CD4-positive, alpha-beta memory T cell (primary cell): ENCODE measurements around the gene SPEF2. TPM values are rescaled to one million over a fixed set of nuclear protein-coding genes. Genes with fewer than 3 reads are reported as not detected.
A peak's percentile ranks its signal among the peaks of the same experiment; 100 is the strongest.

Experiments used
- CTCF ChIA-PET: fragments of 350-600 bp; sonication (Branson Sonifier 250); formaldehyde crosslinking; loops from one replicate; lab custom pipeline; 2021; ENCODE audit warnings: inconsistent platforms; ENCODE audit not compliant: partially characterized antibody; lab: Charles Lee
- POLR2A ChIA-PET: fragments of 350-600 bp; sonication (Branson Sonifier 250); formaldehyde crosslinking; loops from one replicate; lab custom pipeline; 2021; ENCODE audit not compliant: partially characterized antibody; lab: Charles Lee
- DNase-seq, 5 donors: peaks; one replicate each; pipeline versions ENCODE4 v3.0.0 to v3.0.0-alpha.2; 2020 to 2022; ENCODE audit warnings: mixed read lengths in 1 of 5
- H3K27ac ChIP-seq: one replicate; pipeline ENCODE4 v1.7.0; 2013; ENCODE audit warnings: low read depth, low read length
- H3K27me3 ChIP-seq: 2 replicates; pipeline ENCODE4 v1.7.0; 2013; ENCODE audit warnings: mild to moderate bottlenecking, low read length, moderate library complexity; ENCODE audit not compliant: insufficient read depth
- H3K36me3 ChIP-seq: 2 replicates; pipeline ENCODE4 v1.7.0; 2013; ENCODE audit warnings: mild to moderate bottlenecking, low read length, moderate library complexity; ENCODE audit not compliant: insufficient read depth
- H3K4me1 ChIP-seq: 2 replicates; pipeline ENCODE4 v1.7.0; 2013; ENCODE audit warnings: mild to moderate bottlenecking, low read length, moderate library complexity; ENCODE audit not compliant: insufficient read depth
- H3K4me3 ChIP-seq, 2 donors: one replicate each; pipeline ENCODE4 v1.7.0; 2013; ENCODE audit warnings: low read length in 2 of 2, mild to moderate bottlenecking in 1 of 2
- H3K9me3 ChIP-seq, 2 donors: one replicate each; pipeline ENCODE4 v1.7.0; 2013; ENCODE audit warnings: low read length in 2 of 2, control low read depth in 1 of 2; ENCODE audit not compliant: control insufficient read depth in 1 of 2
- H3K27ac Mint-ChIP-seq, 7 donors: one replicate each; pipeline ENCODE4 v1.8.0; 2020 to 2021; ENCODE audit warnings: mixed read lengths in 7 of 7, mild to moderate bottlenecking in 6 of 7, inconsistent platforms in 3 of 7, moderate library complexity in 3 of 7
- H3K27me3 Mint-ChIP-seq, 2 donors: one replicate each; pipeline ENCODE4 v1.8.0; 2020 to 2021; ENCODE audit warnings: mixed read lengths in 2 of 2
- H3K36me3 Mint-ChIP-seq, 2 donors: one replicate each; pipeline ENCODE4 v1.8.0; 2020 to 2021; ENCODE audit warnings: mixed read lengths in 2 of 2, inconsistent platforms in 1 of 2, mild to moderate bottlenecking in 1 of 2
- H3K4me1 Mint-ChIP-seq, 4 donors: one replicate each; pipeline ENCODE4 v1.8.0; 2020 to 2021; ENCODE audit warnings: mixed read lengths in 4 of 4, mild to moderate bottlenecking in 1 of 4
- H3K4me3 Mint-ChIP-seq, 8 donors: one replicate each; pipeline ENCODE4 v1.8.0; 2020 to 2021; ENCODE audit warnings: mixed read lengths in 8 of 8, mild to moderate bottlenecking in 7 of 8, moderate library complexity in 6 of 8, inconsistent platforms in 3 of 8
- H3K9me3 Mint-ChIP-seq, 8 donors: one replicate each; pipeline ENCODE4 v1.8.0; 2020 to 2021; ENCODE audit warnings: mixed read lengths in 8 of 8, mild to moderate bottlenecking in 5 of 8, inconsistent platforms in 3 of 8, moderate library complexity in 1 of 8
- intact Hi-C: fragments of 100-400 bp; cut with micrococcal nuclease; formaldehyde crosslinking; loops from one replicate; pipeline ENCODE4 v1.15.1; 2023
- polyA plus RNA-seq, 2 donors: library from polyadenylated mRNA; unstranded; fragments of 300-500 nt; fragmentation: Illumina TruSeq; gene quantifications; one replicate each; pipeline ENCODE4 v1.2.3, GENCODE V29; 2021
- total RNA-seq, 2 experiments: library from RNA; stranded (reverse); gene quantifications; one replicate each; pipeline ENCODE4 v1.2.3, GENCODE V29; 2021

Gene SPEF2
- total and polyA plus RNA-seq, 4 experiments from 2014 or later: 4.0 to 15.4 (median 10.2) TPM

DNA sequence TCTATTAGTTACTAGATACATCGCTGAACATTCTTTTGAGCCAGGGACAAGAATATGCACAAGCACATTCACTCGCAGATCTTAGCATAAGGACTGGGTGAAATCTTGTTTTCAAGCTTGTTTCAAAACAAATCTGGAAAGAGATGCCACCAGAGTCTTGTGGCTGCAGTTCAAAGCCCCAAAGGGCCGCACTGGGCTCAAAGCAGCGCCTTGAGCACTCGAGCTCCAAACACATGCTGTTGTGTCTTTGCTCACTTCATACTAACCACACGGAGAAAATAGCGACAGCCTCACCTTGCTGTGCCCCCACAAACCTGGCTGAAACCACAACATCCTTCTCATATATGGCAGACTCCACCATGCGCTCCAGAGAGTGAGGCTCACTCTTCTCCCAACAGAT lies 204.8 kb downstream of the SPEF2 start:
- Mint-ChIP-seq H3K27me3 (no peaks in the 10 kb centered on the region), H3K9me3 (no peaks in the 10 kb centered on the region), H3K4me3 (peak overlapping the region; percentile 27 to 95 (median 72)), H3K27ac (peak overlapping the region; percentile 74 to 98 (median 92)), H3K4me1 (peaks cover 77 to 91% (median 84%) of the 10 kb centered on the region in 4 donors), H3K36me3 (peaks cover 2 to 4% of the 10 kb centered on the region in 2 donors)
- intact Hi-C loops: loop anchor here (1.0 kb wide), 1 partner anchor 8 kb away; no protein-coding TSS in a partner anchor
- peak; percentile 59 to 70 (median 66) for DNase-seq
- Histone ChIP-seq H3K4me3 (peak overlapping the region in 1 of 2 donors; percentile 11), H3K36me3 (no peaks in the 10 kb centered on the region), H3K4me1 (peaks cover 99% of the 10 kb centered on the region), H3K9me3 (no peaks in the 10 kb centered on the region), H3K27me3 (no peaks in the 10 kb centered on the region), H3K27ac (peak overlapping the region; percentile 46)
- ChIA-PET CTCF (interaction anchor here (0.8 to 16.4 kb wide), 17 partner anchors 8 to 206 kb away, joined by 3 to 325 read pairs (median 10); partner anchors contain the start of gene IL7R), POLR2A (interaction anchor here (0.9 to 24.8 kb wide), 25 partner anchors 6 to 171 kb away, joined by 3 to 2275 read pairs (median 8); partner anchors contain the start of gene IL7R)

DNA sequence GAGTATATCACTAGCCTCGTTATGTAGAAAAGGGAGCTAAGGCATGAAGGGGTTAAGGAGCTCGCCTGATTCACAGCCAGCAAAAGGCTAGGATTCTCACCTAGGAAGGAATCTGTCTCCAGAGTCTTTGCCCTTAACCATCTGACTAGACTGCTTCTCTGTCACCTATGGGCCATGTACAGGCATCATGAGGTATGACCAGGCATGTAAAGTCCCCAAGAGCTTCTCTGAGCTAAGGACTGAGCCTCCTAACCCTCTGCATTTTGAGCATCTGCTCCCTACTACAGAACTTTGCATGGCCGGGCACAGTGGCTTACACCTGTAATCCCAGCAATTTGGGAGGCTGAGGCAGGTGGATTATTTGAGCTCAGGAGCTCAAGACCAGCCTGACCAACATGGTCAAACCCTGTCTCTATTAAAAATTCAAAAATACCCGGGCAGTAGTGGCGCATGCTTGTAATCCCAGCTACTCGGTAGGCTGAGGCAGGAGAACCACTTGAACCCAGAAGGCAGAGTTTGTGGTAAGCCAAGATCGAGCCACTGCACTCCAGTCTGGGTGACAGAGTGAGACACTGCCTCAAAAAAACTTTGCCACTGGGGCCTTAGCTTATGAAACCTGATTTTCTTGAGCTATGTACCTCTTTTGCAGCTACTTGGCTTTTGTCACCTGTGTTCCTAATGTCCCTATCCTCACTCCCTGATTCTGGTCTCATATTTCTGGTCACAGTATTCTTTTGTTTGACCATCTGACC lies 205.9 kb downstream of the SPEF2 start:
- Mint-ChIP-seq H3K27me3 (no peaks in the 10 kb centered on the region), H3K36me3 (peaks cover 2 to 4% of the 10 kb centered on the region in 2 donors), H3K4me1 (peaks cover 84 to 100% (median 93%) of the 10 kb centered on the region in 4 donors), H3K4me3 (peak overlapping the region in 7 of 8 donors; percentile 63 to 95 (median 75)), H3K27ac (peak overlapping the region; percentile 74 to 98 (median 92)), H3K9me3 (no peaks in the 10 kb centered on the region)
- no peaks in the 10 kb centered on the region for H3K27me3 ChIP-seq
- peak in 1 of 5 donors; percentile 57 for DNase-seq
- peak overlapping the region; percentile 46 for H3K27ac ChIP-seq
- ChIA-PET CTCF (interaction anchor here (0.7 to 16.4 kb wide), 15 partner anchors 7 to 207 kb away, joined by 3 to 325 read pairs (median 11); partner anchors contain the start of gene IL7R), POLR2A (interaction anchor here (0.8 to 24.8 kb wide), 20 partner anchors 5 to 154 kb away, joined by 3 to 2275 read pairs (median 14); partner anchors contain the start of gene IL7R)
- H3K9me3 ChIP-seq: no peaks in the 10 kb centered on the region
- H3K4me3 ChIP-seq: peak overlapping the region in 1 of 2 donors; percentile 30
- intact Hi-C loops: no loop called here
- no peaks in the 10 kb centered on the region for H3K36me3 ChIP-seq
- H3K4me1 ChIP-seq: peaks cover 100% of the 10 kb centered on the region

GRCh38 chr5:35826056-35826455 lies 208.4 kb downstream of the SPEF2 start:
- peaks cover 71 to 97% (median 89%) of the 10 kb centered on the region in 4 donors for H3K4me1 Mint-ChIP-seq
- H3K36me3 ChIP-seq: no peaks in the 10 kb centered on the region
- intact Hi-C loops: loop anchor here (1.0 kb wide), 1 partner anchor 9 kb away; no protein-coding TSS in a partner anchor
- H3K9me3 ChIP-seq: no peaks in the 10 kb centered on the region
- H3K4me1 ChIP-seq: peaks cover 97% of the 10 kb centered on the region
- H3K27ac ChIP-seq: peak overlapping the region; percentile 27
- no peaks in the 10 kb centered on the region for H3K9me3 Mint-ChIP-seq
- no peak for DNase-seq
- peak overlapping the region; percentile 46 to 95 (median 76) for H3K4me3 Mint-ChIP-seq
- ChIA-PET CTCF (interaction anchor here (1.4 to 16.4 kb wide), 2 partner anchors 13 to 31 kb away, joined by 6 to 325 read pairs; partner anchors contain the start of gene IL7R), POLR2A (interaction anchor here (0.9 to 24.8 kb wide), 11 partner anchors 6 to 56 kb away, joined by 3 to 2275 read pairs (median 7); partner anchors contain the start of gene IL7R)
- peak overlapping the region; percentile 74 to 100 (median 94) for H3K27ac Mint-ChIP-seq
- H3K36me3 Mint-ChIP-seq: no peaks in the 10 kb centered on the region
- no peaks in the 10 kb centered on the region for H3K27me3 ChIP-seq
- H3K27me3 Mint-ChIP-seq: no peaks in the 10 kb centered on the region
- H3K4me3 ChIP-seq: no peak overlapping the region

DNA sequence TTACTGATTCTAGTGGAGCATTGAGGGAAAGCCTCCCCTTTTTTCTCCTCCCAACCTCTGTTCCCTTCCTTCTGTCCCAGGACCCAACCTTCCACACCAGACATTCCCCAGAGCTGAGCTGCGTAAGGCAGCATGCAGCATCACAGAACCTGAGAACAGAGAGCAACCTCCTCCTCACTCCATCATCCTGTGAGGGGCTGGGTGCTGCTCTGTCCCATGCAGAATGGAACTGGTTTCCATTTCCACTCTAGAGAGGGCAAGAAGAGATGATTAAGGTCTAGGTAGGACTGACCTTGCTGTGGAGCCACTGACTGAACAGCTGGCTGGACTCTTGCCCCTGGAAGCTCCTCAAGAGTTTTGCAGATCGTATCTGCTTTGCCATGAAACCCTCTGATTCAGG lies 208.9 kb downstream of the SPEF2 start:
- ChIA-PET POLR2A (interaction anchor here (0.8 to 24.8 kb wide), 12 partner anchors 7 to 208 kb away, joined by 3 to 2275 read pairs (median 7); partner anchors contain the start of gene IL7R), CTCF (interaction anchor here (0.9 to 16.4 kb wide), 5 partner anchors 13 to 98 kb away, joined by 3 to 325 read pairs (median 4); partner anchors contain the start of gene IL7R)
- no peaks in the 10 kb centered on the region for H3K9me3 Mint-ChIP-seq
- peak overlapping the region in 7 of 8 donors; percentile 65 to 95 (median 79) for H3K4me3 Mint-ChIP-seq
- Histone ChIP-seq H3K4me1 (peaks cover 97% of the 10 kb centered on the region), H3K9me3 (no peaks in the 10 kb centered on the region), H3K36me3 (no peaks in the 10 kb centered on the region), H3K27me3 (no peaks in the 10 kb centered on the region), H3K27ac (peak overlapping the region; percentile 27), H3K4me3 (no peak overlapping the region)
- no peaks in the 10 kb centered on the region for H3K27me3 Mint-ChIP-seq
- peak overlapping the region; percentile 74 to 100 (median 94) for H3K27ac Mint-ChIP-seq
- intact Hi-C loops: loop anchor here (1.0 kb wide), 1 partner anchor 9 kb away; no protein-coding TSS in a partner anchor
- no peak for DNase-seq
- H3K36me3 Mint-ChIP-seq: no peaks in the 10 kb centered on the region
- peaks cover 74 to 97% (median 90%) of the 10 kb centered on the region in 4 donors for H3K4me1 Mint-ChIP-seq

- peaks cover 70 to 97% (median 88%) of the 10 kb centered on the region in 4 donors for H3K4me1 Mint-ChIP-seq
- H3K27me3 Mint-ChIP-seq: no peaks in the 10 kb centered on the region
- peaks cover 97% of the 10 kb centered on the region for H3K4me1 ChIP-seq
- H3K4me3 Mint-ChIP-seq: peak overlapping the region in 5 of 8 donors; percentile 19 to 63 (median 49)
- peak in 1 of 5 donors; percentile 63 for DNase-seq
- no peak overlapping the region for H3K4me3 ChIP-seq
- intact Hi-C loops: no loop called here
- H3K27me3 ChIP-seq: no peaks in the 10 kb centered on the region
- no peaks in the 10 kb centered on the region for H3K9me3 ChIP-seq
- peak overlapping the region; percentile 10 for H3K27ac ChIP-seq
- H3K9me3 Mint-ChIP-seq: no peaks in the 10 kb centered on the region
- H3K36me3 Mint-ChIP-seq: peaks cover 0 to 1% of the 10 kb centered on the region in 2 donors
- no peaks in the 10 kb centered on the region for H3K36me3 ChIP-seq
- ChIA-PET POLR2A (interaction anchor here (0.6 to 24.8 kb wide), 8 partner anchors 8 to 989 kb away, joined by 3 to 2275 read pairs (median 232); partner anchors contain the start of genes IL7R and TTC23L), CTCF (interaction anchor here (1.0 to 16.4 kb wide), 4 partner anchors 29 to 177 kb away, joined by 3 to 325 read pairs (median 5); partner anchors contain the start of gene IL7R)
- peak overlapping the region; percentile 74 to 100 (median 94) for H3K27ac Mint-ChIP-seq
Observed at GRCh38 chr5:35828082-35828598, 210.5 kb downstream of the SPEF2 start.

DNA sequence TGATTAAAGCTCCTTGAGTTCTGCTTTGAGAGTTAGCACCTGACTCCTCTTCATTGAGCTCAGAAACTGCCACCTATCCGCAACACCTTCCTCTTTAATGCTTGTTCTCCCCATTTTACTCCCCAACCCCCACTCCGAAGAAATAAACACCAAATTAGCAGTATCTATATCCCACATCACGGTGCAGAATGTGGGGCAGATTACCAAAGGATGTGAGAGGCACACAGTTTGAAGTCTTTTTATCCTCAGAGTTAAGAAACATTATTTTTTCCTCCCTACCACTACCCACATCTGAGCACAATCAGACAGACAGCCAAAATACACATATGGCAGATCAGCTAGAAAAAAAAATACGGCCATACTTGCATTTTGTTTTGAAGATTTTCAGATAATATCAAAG lies 212.9 kb downstream of the SPEF2 start:
- Histone ChIP-seq H3K9me3 (no peaks in the 10 kb centered on the region), H3K27ac (peak overlapping the region; percentile 45), H3K4me1 (peaks cover 97% of the 10 kb centered on the region), H3K36me3 (no peaks in the 10 kb centered on the region), H3K4me3 (peak overlapping the region in 1 of 2 donors; percentile 41), H3K27me3 (no peaks in the 10 kb centered on the region)
- Mint-ChIP-seq H3K4me3 (peak overlapping the region; percentile 21 to 72 (median 56)), H3K9me3 (peaks cover 0 to 3% (median 0%) of the 10 kb centered on the region in 8 donors), H3K27me3 (no peaks in the 10 kb centered on the region), H3K4me1 (peaks cover 67 to 96% (median 88%) of the 10 kb centered on the region in 4 donors), H3K27ac (peak overlapping the region; percentile 57 to 99 (median 84)), H3K36me3 (peaks cover 0 to 6% of the 10 kb centered on the region in 2 donors)
- POLR2A ChIA-PET: interaction anchor here (0.6 to 24.8 kb wide), 19 partner anchors 10 to 172 kb away, joined by 3 to 2275 read pairs (median 8); partner anchors contain the start of gene IL7R
- DNase-seq: peak; percentile 80 to 90 (median 85)
- CTCF ChIA-PET: interaction anchor here (1.0 to 16.4 kb wide), 8 partner anchors 9 to 180 kb away, joined by 3 to 325 read pairs (median 10); partner anchors contain the start of gene IL7R
- intact Hi-C loops: loop anchor here (1.0 kb wide), 5 partner anchors 8 to 24 kb away; no protein-coding TSS in a partner anchor
